K562 (cell line): ENCODE measurements around the gene SORCS2. TPM values are rescaled to one million over a fixed set of nuclear protein-coding genes. Genes with fewer than 3 reads are reported as not detected.

ENCODE experiments used
- ATAC-seq: fragments of 200-7000 bp; cut with Tn5 transposase; 3 replicates; pipeline ENCODE4 v1.9.1; 2020; ENCODE audit warnings: moderate library complexity
- BruUV-seq: library from RNA; stranded (reverse); fragments of 400-500 nt; replicated peaks from 2 replicates; lab custom pipeline; 2021; lab: Mats Ljungman, UMichigan
- CTCF ChIA-PET: fragments of 300-600 bp; formaldehyde crosslinking; extraction: SDS; loops from one replicate; lab custom pipeline; 2021; ENCODE audit warnings: low intra/inter-chr PET ratio; lab: Yijun Ruan, JAX
- POLR2A ChIA-PET: fragments of 300-600, 350-650 bp; sonication (Branson Sonifier 250); formaldehyde crosslinking; extraction: SDS; loops from one replicate; lab custom pipeline; 2021; ENCODE audit warnings: antibody characterized with exemption, inconsistent platforms; lab: Yijun Ruan, JAX
- DNase-seq, 4 experiments: peaks; one replicate each; pipeline versions ENCODE4 v3.0.0 to v3.0.0-alpha.2; 2011 to 2018; ENCODE audit warnings: low spot score in 3 of 4, mixed read lengths in 3 of 4; ENCODE audit errors: extremely low read depth in 1 of 4
- FAIRE-seq: peaks from 2 replicates; lab custom pipeline; 2011; peaks lifted over from hg19 to GRCh38; lab: Jason Lieb, UNC
- H2AFZ ChIP-seq: 2 replicates; pipeline ENCODE4 v1.6.0; 2011; ENCODE audit warnings: low read depth, low read length, control low read depth, inconsistent platforms
- H3K27ac ChIP-seq: fragments of 200-600 bp; 3 replicates; pipeline ENCODE4 v1.8.0; 2011; ENCODE audit warnings: low read depth, mild to moderate bottlenecking, control low read depth, inconsistent platforms, low read length, moderate library complexity, mixed read lengths; ENCODE audit errors: extremely low read depth
- H3K27me3 ChIP-seq, 2 experiments: fragments of 300-600 bp in 1 of 2; 2 replicates in 1 of 2; 3 replicates in 1 of 2; pipeline versions ENCODE4 v1.6.0 to v1.8.0; 2011; ENCODE audit warnings: inconsistent platforms in 2 of 2, low read length in 2 of 2, mild to moderate bottlenecking in 1 of 2, mixed read lengths in 1 of 2, moderate library complexity in 1 of 2; ENCODE audit not compliant: control insufficient read depth in 2 of 2, insufficient read depth in 2 of 2
- H3K36me3 ChIP-seq: fragments of 300-600 bp; 3 replicates; pipeline ENCODE4 v1.8.0; 2011; ENCODE audit warnings: mild to moderate bottlenecking, low read length, inconsistent platforms; ENCODE audit not compliant: control insufficient read depth, insufficient read depth
- H3K4me1 ChIP-seq, 2 experiments: fragments of 200-600 bp in 1 of 2; replicated peaks in 1 of 2; 2 replicates in 1 of 2; 3 replicates in 1 of 2; pipeline versions ENCODE4 v1.5.1 to v1.8.0; 2011; ENCODE audit warnings: inconsistent platforms in 2 of 2, low read length in 2 of 2, mild to moderate bottlenecking in 1 of 2, mixed read lengths in 1 of 2, moderate library complexity in 1 of 2; ENCODE audit not compliant: control insufficient read depth in 2 of 2, insufficient read depth in 2 of 2
- H3K4me2 ChIP-seq: 2 replicates; pipeline ENCODE4 v1.6.1; 2011; ENCODE audit warnings: low read length, control low read depth, inconsistent platforms, mixed read lengths; ENCODE audit not compliant: insufficient read depth
- H3K4me3 ChIP-seq: fragments of 200-600 bp; sonication (generic), shearing (Covaris generic); 2 replicates; pipeline ENCODE4 v1.5.1; 2016; ENCODE audit warnings: control low read depth, inconsistent platforms
- H3K79me2 ChIP-seq: fragments of 200-600 bp; 3 replicates; pipeline ENCODE4 v1.8.0; 2011; ENCODE audit warnings: low read length, inconsistent platforms; ENCODE audit not compliant: control insufficient read depth, insufficient read depth
- H3K9ac ChIP-seq, 2 experiments: 2 replicates each; pipeline versions ENCODE4 v1.6.0 to v1.6.1; 2011; ENCODE audit warnings: low read depth in 2 of 2, low read length in 2 of 2, control low read depth in 1 of 2, inconsistent platforms in 1 of 2, mild to moderate bottlenecking in 1 of 2, mixed read lengths in 1 of 2; ENCODE audit not compliant: insufficient read depth in 1 of 2
- H3K9me1 ChIP-seq: one replicate; pipeline ENCODE4 v1.6.0; 2011; ENCODE audit warnings: inconsistent platforms, mild to moderate bottlenecking, low read length, moderate library complexity; ENCODE audit not compliant: control insufficient read depth, insufficient read depth
- H3K9me3 ChIP-seq: replicated peaks from 2 replicates; pipeline ENCODE4 v1.5.1; 2011; ENCODE audit warnings: low read depth, low read length, inconsistent platforms; ENCODE audit not compliant: control insufficient read depth, insufficient read depth
- H4K20me1 ChIP-seq: replicated peaks from 2 replicates; pipeline ENCODE4 v1.6.1; 2011; ENCODE audit warnings: low read length, inconsistent platforms, mixed read lengths; ENCODE audit not compliant: control insufficient read depth, insufficient read depth
- ZFP36 ChIP-seq: fragments of 150-350 bp; IDR thresholded peaks from 2 replicates; pipeline ENCODE4 v1.6.1; 2018; ENCODE audit warnings: low read length, low read depth; ENCODE audit not compliant: partially characterized antibody
- ZNF24 ChIP-seq: fragments of 450-650 bp; IDR thresholded peaks from 2 replicates; pipeline ENCODE4 v1.6.1; 2016
- ZNF780A ChIP-seq: fragments of 250-450 bp; sonication (Bioruptor Pico); IDR thresholded peaks from 2 replicates; pipeline ENCODE4 v1.5.0; 2021; ENCODE audit warnings: mild to moderate bottlenecking
- WGBS: fragments of 100-300 bp; shearing (Covaris generic); methylation state at CpG from one replicate; pipeline ENCODE4 v1.1.6; 2016; ENCODE audit warnings: low coverage, mixed read lengths; ENCODE audit not compliant: insufficient coverage; ENCODE audit errors: missing lambda C conversion rate; 5-methylcytosine and 5-hydroxymethylcytosine counted together
- in situ Hi-C: fragments of 300-500 bp; cut with MboI; formaldehyde crosslinking; loops from 4 replicates; pipeline ENCODE4 v1.15.0; 2018; ENCODE audit warnings: inconsistent platforms, mixed read lengths
- intact Hi-C: fragments of 100-400 bp; cut with micrococcal nuclease; formaldehyde crosslinking; loops from 2 replicates; pipeline ENCODE4 v1.14.2; 2022
- polyA plus RNA-seq, 8 experiments: library from polyadenylated mRNA; depleted of rRNA in 4 of 8; stranded (reverse) in 5 of 8; unstranded in 3 of 8; fragments of >200 nt; fragmentation: Nextera tagmentation in 2 of 8; fragmentation: Illumina TruSeq in 1 of 8; extraction: Ambion mirVana in 2 of 8; extraction: Trizol in 1 of 8; gene quantifications; 2 replicates each; pipeline versions ENCODE4 v1.2.1 to v1.2.3, GENCODE V29; 2011 to 2014; ENCODE audit warnings: inconsistent platforms in 1 of 8, missing spikeins in 1 of 8
- total RNA-seq, 7 experiments: library from RNA; depleted of rRNA in 6 of 7; stranded (reverse); fragments of >200 nt in 6 of 7; fragmentation: Illumina TruSeq in 2 of 7; extraction: Trizol in 2 of 7; gene quantifications; 2 replicates each; pipeline versions ENCODE4 v1.2.1 to v1.2.3, GENCODE V29; 2011 to 2021; ENCODE audit warnings: low replicate concordance in 1 of 7

The SORCS2 gene
- total and polyA plus RNA-seq, 9 of the 15 experiments (the other 6 are each of a cell fraction or from before 2014, with no cell fraction given) = not detected

- H3K9me3 ChIP-seq = no peaks in the 10 kb centered on the region
- TF ChIP-seq ZNF780A (CRISPR knock-in tag) (no peak), ZFP36 (peak; percentile 81), ZNF24 (no peak)
- TF ChIP-seq, all 486 proteins: peak for 1
- DNase-seq (no peak), ATAC-seq (no peak), FAIRE-seq (no peak)
- CTCF ChIA-PET = no interaction called here
- POLR2A ChIA-PET = interaction anchor here (0.9 kb wide), 1 partner anchor 18 kb away, joined by 3 read pairs; no protein-coding TSS in a partner anchor
- no TSS peak for BruUV-seq
- Histone ChIP-seq H4K20me1 (peaks cover 13% of the 10 kb centered on the region), H3K36me3 (no peaks in the 10 kb centered on the region), H3K9me1 (peaks cover 2% of the 10 kb centered on the region), H2AFZ (no peak overlapping the region), H3K79me2 (no peaks in the 10 kb centered on the region), H3K9ac (no peak overlapping the region), H3K4me3 (no peak overlapping the region), H3K27me3 (peaks cover 12 to 50% of the 10 kb centered on the region in 2 experiments), H3K27ac (no peak overlapping the region), H3K4me1 (peaks cover 0 to 12% of the 10 kb centered on the region in 2 experiments; a peak in 1 of 5 replicates), H3K4me2 (no peak overlapping the region)
- intact Hi-C loops = loop anchor here (5.0 kb wide), 1 partner anchor 518 kb away; no protein-coding TSS in a partner anchor
- 0% methylated on average over 10 of the region's 11 CpGs for WGBS
- in situ Hi-C loops = no loop called here
Observed at GRCh38 chr4:7715271-7716009, 523.1 kb downstream of the SORCS2 start.
